K562 (cell line): ENCODE measurements around the gene ZBTB46. TPM values are rescaled to one million over a fixed set of nuclear protein-coding genes. Genes with fewer than 3 reads are reported as not detected.
A peak's percentile ranks its signal among the peaks of the same experiment; 100 is the strongest.

Experiments
- ATAC-seq: fragments of 200-7000 bp; cut with Tn5 transposase; 3 replicates; pipeline ENCODE4 v1.9.1; 2020; ENCODE audit warnings: moderate library complexity
- BruUV-seq: library from RNA; stranded (reverse); fragments of 400-500 nt; replicated peaks from 2 replicates; lab custom pipeline; 2021; lab: Mats Ljungman, UMichigan
- CTCF ChIA-PET: fragments of 300-600 bp; formaldehyde crosslinking; extraction: SDS; loops from one replicate; lab custom pipeline; 2021; ENCODE audit warnings: low intra/inter-chr PET ratio; lab: Yijun Ruan, JAX
- POLR2A ChIA-PET: fragments of 300-600, 350-650 bp; sonication (Branson Sonifier 250); formaldehyde crosslinking; extraction: SDS; loops from one replicate; lab custom pipeline; 2021; ENCODE audit warnings: antibody characterized with exemption, inconsistent platforms; lab: Yijun Ruan, JAX
- DNase-seq, 4 experiments: peaks; one replicate each; pipeline versions ENCODE4 v3.0.0 to v3.0.0-alpha.2; 2011 to 2018; ENCODE audit warnings: low spot score in 3 of 4, mixed read lengths in 3 of 4; ENCODE audit errors: extremely low read depth in 1 of 4
- FAIRE-seq: peaks from 2 replicates; lab custom pipeline; 2011; peaks lifted over from hg19 to GRCh38; lab: Jason Lieb, UNC
- H2AFZ ChIP-seq: 2 replicates; pipeline ENCODE4 v1.6.0; 2011; ENCODE audit warnings: low read depth, low read length, control low read depth, inconsistent platforms
- H3K27ac ChIP-seq: fragments of 200-600 bp; 3 replicates; pipeline ENCODE4 v1.8.0; 2011; ENCODE audit warnings: low read depth, mild to moderate bottlenecking, control low read depth, inconsistent platforms, low read length, moderate library complexity, mixed read lengths; ENCODE audit errors: extremely low read depth
- H3K27me3 ChIP-seq, 2 experiments: fragments of 300-600 bp in 1 of 2; 2 replicates in 1 of 2; 3 replicates in 1 of 2; pipeline versions ENCODE4 v1.6.0 to v1.8.0; 2011; ENCODE audit warnings: inconsistent platforms in 2 of 2, low read length in 2 of 2, mild to moderate bottlenecking in 1 of 2, mixed read lengths in 1 of 2, moderate library complexity in 1 of 2; ENCODE audit not compliant: control insufficient read depth in 2 of 2, insufficient read depth in 2 of 2
- H3K36me3 ChIP-seq: fragments of 300-600 bp; 3 replicates; pipeline ENCODE4 v1.8.0; 2011; ENCODE audit warnings: mild to moderate bottlenecking, low read length, inconsistent platforms; ENCODE audit not compliant: control insufficient read depth, insufficient read depth
- H3K4me1 ChIP-seq, 2 experiments: fragments of 200-600 bp in 1 of 2; replicated peaks in 1 of 2; 2 replicates in 1 of 2; 3 replicates in 1 of 2; pipeline versions ENCODE4 v1.5.1 to v1.8.0; 2011; ENCODE audit warnings: inconsistent platforms in 2 of 2, low read length in 2 of 2, mild to moderate bottlenecking in 1 of 2, mixed read lengths in 1 of 2, moderate library complexity in 1 of 2; ENCODE audit not compliant: control insufficient read depth in 2 of 2, insufficient read depth in 2 of 2
- H3K4me2 ChIP-seq: 2 replicates; pipeline ENCODE4 v1.6.1; 2011; ENCODE audit warnings: low read length, control low read depth, inconsistent platforms, mixed read lengths; ENCODE audit not compliant: insufficient read depth
- H3K4me3 ChIP-seq: fragments of 200-600 bp; sonication (generic), shearing (Covaris generic); 2 replicates; pipeline ENCODE4 v1.5.1; 2016; ENCODE audit warnings: control low read depth, inconsistent platforms
- H3K79me2 ChIP-seq: fragments of 200-600 bp; 3 replicates; pipeline ENCODE4 v1.8.0; 2011; ENCODE audit warnings: low read length, inconsistent platforms; ENCODE audit not compliant: control insufficient read depth, insufficient read depth
- H3K9ac ChIP-seq, 2 experiments: 2 replicates each; pipeline versions ENCODE4 v1.6.0 to v1.6.1; 2011; ENCODE audit warnings: low read depth in 2 of 2, low read length in 2 of 2, control low read depth in 1 of 2, inconsistent platforms in 1 of 2, mild to moderate bottlenecking in 1 of 2, mixed read lengths in 1 of 2; ENCODE audit not compliant: insufficient read depth in 1 of 2
- H3K9me1 ChIP-seq: one replicate; pipeline ENCODE4 v1.6.0; 2011; ENCODE audit warnings: inconsistent platforms, mild to moderate bottlenecking, low read length, moderate library complexity; ENCODE audit not compliant: control insufficient read depth, insufficient read depth
- H3K9me3 ChIP-seq: replicated peaks from 2 replicates; pipeline ENCODE4 v1.5.1; 2011; ENCODE audit warnings: low read depth, low read length, inconsistent platforms; ENCODE audit not compliant: control insufficient read depth, insufficient read depth
- H4K20me1 ChIP-seq: replicated peaks from 2 replicates; pipeline ENCODE4 v1.6.1; 2011; ENCODE audit warnings: low read length, inconsistent platforms, mixed read lengths; ENCODE audit not compliant: control insufficient read depth, insufficient read depth
- CTBP1 ChIP-seq: fragments of 450-650 bp; IDR thresholded peaks from 2 replicates; pipeline ENCODE4 v1.6.1; 2016; ENCODE audit warnings: borderline replicate concordance
- SIN3A ChIP-seq, 2 experiments: fragments of 150-350 bp in 1 of 2; IDR thresholded peaks; 2 replicates each; pipeline ENCODE4 v1.6.1; 2011 to 2016; ENCODE audit warnings: borderline replicate concordance in 2 of 2, low read depth in 2 of 2, low read length in 2 of 2, mild to moderate bottlenecking in 2 of 2, moderate library complexity in 2 of 2; ENCODE audit not compliant: control insufficient read depth in 1 of 2
- TAF9B ChIP-seq: fragments of 450-650 bp; IDR thresholded peaks from 2 replicates; pipeline ENCODE4 v1.6.1; 2018; ENCODE audit warnings: mild to moderate bottlenecking; ENCODE audit not compliant: partially characterized antibody
- TFAP4 ChIP-seq: sonication (generic); formaldehyde crosslinking; IDR thresholded peaks from 2 replicates; pipeline ENCODE4 v1.8.0; 2022; ENCODE audit warnings: missing genetic modification reagents, mild to moderate bottlenecking, moderate library complexity, borderline replicate concordance
- ZBTB7A ChIP-seq: IDR thresholded peaks from 2 replicates; pipeline ENCODE4 v1.6.1; 2011; ENCODE audit warnings: low read depth, mild to moderate bottlenecking, low read length, moderate library complexity, borderline replicate concordance; ENCODE audit not compliant: control insufficient read depth
- ZNF316 ChIP-seq: fragments of 450-650 bp; IDR thresholded peaks from 2 replicates; pipeline ENCODE4 v1.6.1; 2016
- WGBS: fragments of 100-300 bp; shearing (Covaris generic); methylation state at CpG from one replicate; pipeline ENCODE4 v1.1.6; 2016; ENCODE audit warnings: low coverage, mixed read lengths; ENCODE audit not compliant: insufficient coverage; ENCODE audit errors: missing lambda C conversion rate; 5-methylcytosine and 5-hydroxymethylcytosine counted together
- in situ Hi-C: fragments of 300-500 bp; cut with MboI; formaldehyde crosslinking; loops from 4 replicates; pipeline ENCODE4 v1.15.0; 2018; ENCODE audit warnings: inconsistent platforms, mixed read lengths
- intact Hi-C: fragments of 100-400 bp; cut with micrococcal nuclease; formaldehyde crosslinking; loops from 2 replicates; pipeline ENCODE4 v1.14.2; 2022
- polyA plus RNA-seq, 8 experiments: library from polyadenylated mRNA; depleted of rRNA in 4 of 8; stranded (reverse) in 5 of 8; unstranded in 3 of 8; fragments of >200 nt; fragmentation: Nextera tagmentation in 2 of 8; fragmentation: Illumina TruSeq in 1 of 8; extraction: Ambion mirVana in 2 of 8; extraction: Trizol in 1 of 8; gene quantifications; 2 replicates each; pipeline versions ENCODE4 v1.2.1 to v1.2.3, GENCODE V29; 2011 to 2014; ENCODE audit warnings: inconsistent platforms in 1 of 8, missing spikeins in 1 of 8
- total RNA-seq, 7 experiments: library from RNA; depleted of rRNA in 6 of 7; stranded (reverse); fragments of >200 nt in 6 of 7; fragmentation: Illumina TruSeq in 2 of 7; extraction: Trizol in 2 of 7; gene quantifications; 2 replicates each; pipeline versions ENCODE4 v1.2.1 to v1.2.3, GENCODE V29; 2011 to 2021; ENCODE audit warnings: low replicate concordance in 1 of 7
- TF ChIP-seq, protein P1 (sequence below), 2 experiments: fragments of 450-650 bp; conservative IDR thresholded peaks; 2 replicates each; pipeline ENCODE4 v1.6.1; 2017; ENCODE audit warnings: mild to moderate bottlenecking in 2 of 2, moderate library complexity in 2 of 2

ZBTB46 gene
- total and polyA plus RNA-seq, 9 of the 15 experiments (the other 6 are each of a cell fraction or from before 2014, with no cell fraction given): 0.29 to 4.1 (median 1.1) TPM

DNA sequence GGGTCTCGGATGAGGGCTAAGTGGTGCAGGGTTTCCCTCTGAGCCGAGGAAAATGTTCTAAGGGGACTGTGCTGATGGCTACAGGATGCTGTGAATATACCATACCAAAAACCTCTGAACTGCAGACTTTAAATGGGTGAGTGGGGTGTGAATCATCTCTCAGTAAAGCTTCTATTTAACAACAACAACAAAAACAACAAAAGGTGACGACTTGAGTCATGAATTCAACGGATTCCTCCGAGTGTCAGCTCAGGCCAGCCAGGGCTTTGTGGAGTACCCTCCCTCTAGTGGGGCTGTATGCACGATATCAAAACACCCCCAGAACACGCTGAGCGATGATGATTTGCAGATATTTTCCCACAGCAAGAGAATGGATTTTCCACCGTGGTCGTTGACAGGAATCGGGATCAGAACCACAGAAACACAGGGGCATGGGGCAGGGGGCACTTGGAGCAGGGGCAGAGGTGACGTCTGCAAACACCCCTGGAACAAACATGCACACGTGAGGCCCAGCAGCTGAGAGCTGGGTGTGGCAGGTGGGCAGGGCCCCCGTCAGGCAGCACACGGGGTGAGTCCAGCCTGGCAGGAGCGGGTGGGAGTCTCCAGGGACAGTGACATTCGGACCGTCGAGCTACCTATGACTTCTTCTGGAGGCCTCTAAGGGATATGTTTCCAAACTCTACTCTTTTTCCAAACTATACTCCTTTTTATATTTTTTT lies 52.9 kb downstream of the ZBTB46 start:
- no peaks in the 10 kb centered on the region for H3K9me1 ChIP-seq
- H3K27me3 ChIP-seq: no peaks in the 10 kb centered on the region
- no peak overlapping the region for H3K4me3 ChIP-seq
- peak overlapping the region in 1 of 2 experiments; percentile 72; a peak in 1 of 4 replicates for H3K9ac ChIP-seq
- H3K36me3 ChIP-seq: no peaks in the 10 kb centered on the region
- POLR2A ChIA-PET: interaction anchor here (0.6 to 1.5 kb wide), 5 partner anchors 8 to 37 kb away, joined by 3 to 4 read pairs (median 3); no protein-coding TSS in a partner anchor
- H3K4me1 ChIP-seq: peaks cover 6 to 39% of the 10 kb centered on the region in 2 experiments; a peak in 4 of 5 replicates
- CTCF ChIA-PET: no interaction called here
- H3K79me2 ChIP-seq: no peaks in the 10 kb centered on the region
- ATAC-seq (no peak), DNase-seq (no peak), FAIRE-seq (peak; percentile 66)
- no peak overlapping the region for H2AFZ ChIP-seq
- H4K20me1 ChIP-seq: no peaks in the 10 kb centered on the region; the same call in 1 of the 2 replicates
- 14% methylated on average over 14 of the region's 19 CpGs for WGBS
- no peak overlapping the region for H3K4me2 ChIP-seq
- no peaks in the 10 kb centered on the region for H3K9me3 ChIP-seq
- in situ Hi-C loops: no loop called here
- TF ChIP-seq TAF9B (no peak), TFAP4 (peak; percentile 46; the same call in 1 of the 2 replicates), ZBTB7A (peak; percentile 24; the same call in 1 of the 2 replicates), ZNF316 (peak; percentile 2; the same call in 1 of the 2 replicates), CTBP1 (no peak), SIN3A (IDR thresholded peaks at IDR 0.05; ENCODE audit: borderline replicate concordance in 2 of 2, control insufficient read depth in 1 of 2, low read depth in 2 of 2, low read length in 2 of 2) (0 out of 4 replicates have a peak, but pooled peaks of 1 of the 2 experiments have one; percentile 10)
- TF ChIP-seq, protein P1, sequence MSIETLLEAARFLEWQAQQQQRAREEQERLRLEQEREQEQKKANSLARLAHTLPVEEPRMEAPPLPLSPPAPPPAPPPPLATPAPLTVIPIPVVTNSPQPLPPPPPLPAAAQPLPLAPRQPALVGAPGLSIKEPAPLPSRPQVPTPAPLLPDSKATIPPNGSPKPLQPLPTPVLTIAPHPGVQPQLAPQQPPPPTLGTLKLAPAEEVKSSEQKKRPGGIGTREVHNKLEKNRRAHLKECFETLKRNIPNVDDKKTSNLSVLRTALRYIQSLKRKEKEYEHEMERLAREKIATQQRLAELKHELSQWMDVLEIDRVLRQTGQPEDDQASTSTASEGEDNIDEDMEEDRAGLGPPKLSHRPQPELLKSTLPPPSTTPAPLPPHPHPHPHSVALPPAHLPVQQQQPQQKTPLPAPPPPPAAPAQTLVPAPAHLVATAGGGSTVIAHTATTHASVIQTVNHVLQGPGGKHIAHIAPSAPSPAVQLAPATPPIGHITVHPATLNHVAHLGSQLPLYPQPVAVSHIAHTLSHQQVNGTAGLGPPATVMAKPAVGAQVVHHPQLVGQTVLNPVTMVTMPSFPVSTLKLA (conservative IDR thresholded peaks at IDR 0.05): 0 out of 4 replicates have a peak, but pooled peaks of 1 of the 2 experiments have one; percentile 38
- no TSS peak for BruUV-seq
- intact Hi-C loops: no loop called here
- no peak overlapping the region for H3K27ac ChIP-seq
